GM18526 (cell line): ENCODE data around the gene NTN1.

ENCODE experiments used
- POLR2A ChIP-seq: IDR thresholded peaks from 3 replicates; pipeline ENCODE4 v1.6.1; 2011; ENCODE audit not compliant: insufficient read length; ENCODE audit errors: extremely low read depth

Gene NTN1

DNA sequence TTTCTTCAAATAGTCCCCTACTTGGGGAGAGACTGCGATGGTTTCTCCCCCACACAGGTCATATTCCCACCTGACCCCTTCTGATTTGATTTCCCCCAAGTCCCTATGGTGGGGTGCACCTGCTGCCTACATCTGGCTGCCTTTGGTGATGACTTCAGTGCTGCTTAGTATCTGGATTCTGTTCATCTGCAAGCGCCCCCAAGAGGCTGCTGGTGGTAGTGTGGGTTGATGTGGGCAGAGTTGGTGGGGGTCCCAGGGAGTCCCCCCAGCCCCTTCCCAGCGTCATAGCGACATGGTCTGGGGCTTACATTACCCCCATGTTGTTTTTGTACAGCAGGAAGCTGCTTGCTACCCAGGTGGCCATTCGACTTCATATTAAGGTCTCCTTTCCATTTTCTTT, 99.2 kb downstream of the NTN1 start:
- no peak for TF ChIP-seq POLR2A

GRCh38 chr17:9121186-9121820, 100.0 kb downstream of the NTN1 start:
- TF ChIP-seq POLR2A: no peak

DNA sequence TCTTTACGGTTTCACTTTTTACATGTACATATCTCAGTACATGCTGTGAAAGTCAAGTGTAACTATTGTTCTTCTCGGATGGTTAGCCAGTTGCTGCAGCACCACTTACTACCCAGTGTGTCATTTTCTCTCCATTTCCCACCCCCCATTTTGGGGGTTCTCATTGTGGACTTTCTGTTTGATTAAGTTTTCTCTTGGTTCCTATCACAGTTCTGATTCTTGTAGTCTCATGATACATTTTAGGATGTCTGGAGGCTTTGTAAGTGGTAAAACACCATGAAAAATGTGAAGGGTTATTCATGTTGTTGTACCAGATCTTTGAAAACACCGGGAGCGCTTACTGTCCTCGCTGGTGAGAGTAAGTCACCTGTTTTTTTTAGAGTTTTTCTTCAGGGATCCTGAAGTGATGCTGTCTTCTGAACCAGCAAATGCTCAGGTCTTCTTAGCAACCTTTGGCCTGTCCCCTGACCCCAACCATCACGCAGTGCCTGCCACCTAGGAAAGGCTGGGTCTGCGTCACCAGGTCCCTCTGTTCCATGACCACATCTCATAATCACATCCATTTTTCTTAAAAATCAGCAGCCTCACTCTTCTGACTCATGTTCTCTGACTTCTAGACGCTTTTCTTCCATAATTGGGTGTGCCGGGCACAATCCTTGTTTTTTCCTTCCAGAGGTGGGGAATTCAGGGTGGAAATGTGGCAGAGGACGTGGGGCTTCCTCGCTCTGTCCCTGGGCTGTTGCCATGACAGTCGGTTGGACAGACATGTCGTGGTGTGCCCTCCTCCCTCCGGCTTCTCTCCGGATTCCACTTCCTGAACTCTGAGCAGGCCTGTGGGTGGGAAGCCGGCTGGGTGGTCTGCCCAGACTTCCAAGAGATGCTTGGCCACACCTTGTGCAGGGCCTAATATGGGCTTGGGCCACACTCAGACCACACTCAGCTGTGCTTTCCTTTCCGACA, 102.6 kb downstream of the NTN1 start:
- TF ChIP-seq POLR2A: no peak

- TF ChIP-seq POLR2A: no peak
Observed at GRCh38 chr17:9124554-9124935, 103.2 kb downstream of the NTN1 start.

DNA sequence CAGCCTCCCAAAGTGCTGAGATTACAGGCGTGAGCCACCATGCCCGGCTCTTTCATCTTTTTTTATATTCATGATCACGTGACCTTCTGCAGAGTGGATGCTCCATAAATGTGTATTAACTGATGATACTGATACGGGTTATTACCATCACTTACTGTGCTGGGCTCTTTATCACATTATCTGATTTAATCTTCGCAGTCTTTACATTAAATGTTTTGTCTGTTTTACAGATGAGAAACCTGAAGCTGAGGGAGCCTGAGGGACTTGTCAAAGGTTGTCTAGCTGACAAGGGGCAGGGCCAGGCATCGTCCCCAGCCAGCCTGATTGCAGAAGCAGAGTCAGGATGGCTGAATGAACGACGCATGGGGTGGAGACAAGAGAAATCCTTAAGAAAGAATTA, 104.4 kb downstream of the NTN1 start:
- no peak for TF ChIP-seq POLR2A

GRCh38 chr17:9127340-9127739, 106.0 kb downstream of the NTN1 start:
- no peak for TF ChIP-seq POLR2A

- no peak for TF ChIP-seq POLR2A
Observed at GRCh38 chr17:9131371-9131770, 110.1 kb downstream of the NTN1 start.

- no peak for TF ChIP-seq POLR2A
Observed at GRCh38 chr17:9132291-9132690, 111.0 kb downstream of the NTN1 start.

- TF ChIP-seq POLR2A: no peak
Observed at GRCh38 chr17:9132944-9133610, 111.8 kb downstream of the NTN1 start.

- no peak for TF ChIP-seq POLR2A
Observed at GRCh38 chr17:9138161-9138717, 116.9 kb downstream of the NTN1 start.

DNA sequence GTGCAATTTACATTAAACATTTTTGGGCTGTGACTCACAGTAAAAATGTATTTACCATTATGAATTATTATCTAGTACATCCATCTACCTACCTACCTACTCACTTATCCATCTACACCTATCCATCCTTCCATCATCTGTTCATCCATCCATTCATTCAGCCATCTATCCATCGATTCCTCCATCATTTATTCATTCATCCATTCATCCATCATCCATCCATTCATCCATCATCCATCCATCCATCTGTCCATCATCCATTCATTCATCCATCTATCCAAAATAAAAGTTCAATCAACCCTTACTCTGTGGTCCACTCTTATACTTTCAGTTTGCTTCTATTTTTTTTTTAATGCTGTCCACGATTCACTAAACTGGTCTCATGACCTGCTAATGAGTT, 118.4 kb downstream of the NTN1 start:
- TF ChIP-seq POLR2A: no peak

DNA sequence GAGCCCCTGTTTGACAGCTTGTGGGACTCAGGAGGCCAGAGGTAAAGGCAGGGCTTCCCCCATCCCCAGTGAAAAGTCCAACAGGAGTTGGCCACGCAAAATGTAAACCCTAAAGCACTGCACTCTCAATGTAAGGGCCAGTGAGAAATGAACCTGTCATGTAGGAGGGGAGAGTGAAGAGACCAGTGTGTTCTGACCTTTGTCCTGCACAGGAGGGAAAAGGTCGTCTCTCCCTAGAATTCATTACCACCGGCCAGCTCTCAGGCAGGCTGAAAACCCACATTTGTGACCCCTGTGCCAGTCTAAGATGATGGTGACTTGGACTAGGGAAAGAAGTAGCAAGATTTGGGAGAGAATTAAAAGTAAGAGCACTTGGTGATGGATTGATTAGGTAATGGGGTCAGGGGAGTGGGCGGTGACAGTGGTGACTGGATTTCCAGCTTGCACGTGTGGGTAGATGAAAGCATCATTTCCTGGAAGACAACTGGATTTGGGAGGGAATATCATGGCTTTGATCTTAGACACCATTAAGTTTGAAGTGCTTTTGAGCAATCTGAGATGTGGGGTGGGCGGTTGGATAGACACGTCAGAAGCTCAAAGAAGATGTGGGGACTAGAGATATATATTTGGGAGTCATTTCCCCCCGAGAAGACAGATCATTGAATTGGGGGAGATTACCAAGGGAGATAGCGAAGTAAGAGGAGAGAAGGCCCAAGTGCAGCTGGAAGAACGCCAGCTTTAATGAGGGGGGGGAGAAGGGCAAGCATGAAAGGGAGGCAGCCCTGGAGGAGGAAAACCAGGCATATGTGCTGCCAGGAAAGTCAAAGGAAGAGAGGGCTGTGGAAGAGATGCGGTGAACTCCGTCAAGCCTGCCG, 119.5 kb downstream of the NTN1 start:
- TF ChIP-seq POLR2A: no peak

DNA sequence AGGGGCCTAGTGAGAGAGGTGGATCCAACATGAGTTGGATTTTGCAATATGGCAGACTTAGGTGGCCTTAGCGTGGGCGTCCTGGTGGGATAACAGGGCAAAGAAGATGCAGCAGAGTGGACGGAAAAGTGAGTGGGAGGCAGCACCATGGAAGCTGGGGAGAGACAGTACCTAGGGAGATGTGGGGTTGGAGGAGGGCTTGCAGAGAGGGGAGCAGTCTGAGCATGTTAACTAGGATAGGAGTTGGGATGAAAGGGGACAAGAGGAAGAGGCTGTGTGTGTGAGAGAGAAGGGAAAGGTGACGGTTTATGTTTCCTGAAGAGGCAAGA, 120.1 kb downstream of the NTN1 start:
- no peak for TF ChIP-seq POLR2A

- no peak for TF ChIP-seq POLR2A
Observed at GRCh38 chr17:9142772-9143494, 121.6 kb downstream of the NTN1 start.
